ENCODE results near the gene SLC9A9. TPM values are rescaled to one million over a fixed set of nuclear protein-coding genes. Genes with fewer than 3 reads are reported as not detected.

The SLC9A9 gene
- total RNA-seq, 1 donor from 2014 or later: 11.4 TPM

GRCh38 chr3:143757691-143758090 is 90.6 kb downstream of the SLC9A9 start:
- H3K27me3 Mint-ChIP-seq (ENCODE audit: unreplicated experiment): no peaks in the 10 kb centered on the region
- TF ChIP-seq CTCF (IDR thresholded peaks at IDR 0.05; ENCODE audit: partially characterized antibody, unreplicated experiment): no peak
- H3K4me3 Mint-ChIP-seq (ENCODE audit: unreplicated experiment): no peak overlapping the region
- H3K9me3 Mint-ChIP-seq (ENCODE audit: unreplicated experiment): peaks cover 2% of the 10 kb centered on the region
- peaks cover 6% of the 10 kb centered on the region for H3K4me1 Mint-ChIP-seq (ENCODE audit: low read depth, unreplicated experiment)
- no peaks in the 10 kb centered on the region for H3K36me3 Mint-ChIP-seq (ENCODE audit: unreplicated experiment)
- no peak overlapping the region for H3K27ac Mint-ChIP-seq (ENCODE audit: unreplicated experiment)
- no peak for DNase-seq

GRCh38 chr3:143755978-143756377 is 92.3 kb downstream of the SLC9A9 start:
- Mint-ChIP-seq H3K4me1 (ENCODE audit: low read depth, unreplicated experiment) (peaks cover 8% of the 10 kb centered on the region), H3K36me3 (ENCODE audit: unreplicated experiment) (no peaks in the 10 kb centered on the region), H3K9me3 (ENCODE audit: unreplicated experiment) (peaks cover 5% of the 10 kb centered on the region), H3K27ac (ENCODE audit: unreplicated experiment) (no peak overlapping the region), H3K4me3 (ENCODE audit: unreplicated experiment) (no peak overlapping the region), H3K27me3 (ENCODE audit: unreplicated experiment) (no peaks in the 10 kb centered on the region)
- TF ChIP-seq CTCF (IDR thresholded peaks at IDR 0.05; ENCODE audit: partially characterized antibody, unreplicated experiment): no peak
- DNase-seq: no peak

- Mint-ChIP-seq H3K4me1 (ENCODE audit: low read depth, unreplicated experiment) (peaks cover 8% of the 10 kb centered on the region), H3K27me3 (ENCODE audit: unreplicated experiment) (no peaks in the 10 kb centered on the region), H3K9me3 (ENCODE audit: unreplicated experiment) (peaks cover 5% of the 10 kb centered on the region)
These were observed 94.2 kb downstream of the SLC9A9 start for GRCh38 chr3:143754090-143754489.

GRCh38 chr3:143753456-143753855 is 94.8 kb downstream of the SLC9A9 start:
- peaks cover 8% of the 10 kb centered on the region for H3K4me1 Mint-ChIP-seq (ENCODE audit: low read depth, unreplicated experiment)
- H3K4me3 Mint-ChIP-seq (ENCODE audit: unreplicated experiment): no peak overlapping the region
- no peaks in the 10 kb centered on the region for H3K27me3 Mint-ChIP-seq (ENCODE audit: unreplicated experiment)
- H3K9me3 Mint-ChIP-seq (ENCODE audit: unreplicated experiment): peaks cover 5% of the 10 kb centered on the region
- H3K27ac Mint-ChIP-seq (ENCODE audit: unreplicated experiment): no peak overlapping the region
- H3K36me3 Mint-ChIP-seq (ENCODE audit: unreplicated experiment): no peaks in the 10 kb centered on the region
- DNase-seq: no peak
- no peak for TF ChIP-seq CTCF (IDR thresholded peaks at IDR 0.05; ENCODE audit: partially characterized antibody, unreplicated experiment)

More at GRCh38 chr3:143754090-143754489, 94.2 kb downstream of the SLC9A9 start:
- TF ChIP-seq CTCF (IDR thresholded peaks at IDR 0.05; ENCODE audit: partially characterized antibody, unreplicated experiment): no peak
- H3K36me3 Mint-ChIP-seq (ENCODE audit: unreplicated experiment): no peaks in the 10 kb centered on the region
- no peak overlapping the region for H3K27ac Mint-ChIP-seq (ENCODE audit: unreplicated experiment)
- DNase-seq: no peak
- no peak overlapping the region for H3K4me3 Mint-ChIP-seq (ENCODE audit: unreplicated experiment)

GRCh38 chr3:143753006-143753405 is 95.3 kb downstream of the SLC9A9 start:
- DNase-seq: no peak
- TF ChIP-seq CTCF (IDR thresholded peaks at IDR 0.05; ENCODE audit: partially characterized antibody, unreplicated experiment): no peak
- peaks cover 8% of the 10 kb centered on the region for H3K4me1 Mint-ChIP-seq (ENCODE audit: low read depth, unreplicated experiment)
- no peak overlapping the region for H3K4me3 Mint-ChIP-seq (ENCODE audit: unreplicated experiment)
- H3K27ac Mint-ChIP-seq (ENCODE audit: unreplicated experiment): no peak overlapping the region
- no peaks in the 10 kb centered on the region for H3K27me3 Mint-ChIP-seq (ENCODE audit: unreplicated experiment)
- H3K9me3 Mint-ChIP-seq (ENCODE audit: unreplicated experiment): peaks cover 5% of the 10 kb centered on the region
- H3K36me3 Mint-ChIP-seq (ENCODE audit: unreplicated experiment): no peaks in the 10 kb centered on the region

All from glutamatergic neuron (in vitro differentiated cells).